Measurements from ENCODE around the gene SMTNL1.

SMTNL1 gene

GRCh38 chr11:57597916-57598830 is 60.8 kb downstream of the SMTNL1 start:
- peak in 1 of 3 experiments; percentile 11 for DNase-seq

GRCh38 chr11:57598831-57599155 is 61.4 kb downstream of the SMTNL1 start:
- DNase-seq, result no peak

GRCh38 chr11:57599381-57599780 is 62.0 kb downstream of the SMTNL1 start:
- no peak for DNase-seq
